B cell (primary cell): Measurements from ENCODE around the gene ANKRD29.

ENCODE experiments used
- CTCF ChIP-seq: fragments of 200-600 bp; IDR thresholded peaks from one replicate; pipeline ENCODE4 v1.8.0; 2022; ENCODE audit warnings: antibody characterized with exemption, mild to moderate bottlenecking
- EZH2 ChIP-seq: IDR thresholded peaks from 2 replicates; pipeline ENCODE4 v1.6.1; 2012; ENCODE audit warnings: borderline replicate concordance, low read depth, mild to moderate bottlenecking, moderate library complexity, low read length; ENCODE audit not compliant: insufficient read depth, poor library complexity, severe bottlenecking

- TF ChIP-seq EZH2 (no peak), CTCF (no peak)
Observed at GRCh38 chr18:23635283-23636070, 27.2 kb downstream of the ANKRD29 start.
